Bronchial epithelial cell (primary cell): ENCODE data around the gene NLRC5. TPM values are rescaled to one million over a fixed set of nuclear protein-coding genes. Genes with fewer than 3 reads are reported as not detected.

Experiments
- DNase-seq: peaks from one replicate; pipeline ENCODE4 v3.0.0-alpha.2; 2010; ENCODE audit warnings: low read depth
- FAIRE-seq: peaks from 2 replicates; lab custom pipeline; 2011; peaks lifted over from hg19 to GRCh38; lab: Jason Lieb, UNC
- H3K27me3 ChIP-seq: 2 replicates; pipeline ENCODE4 v1.5.1; 2011; ENCODE audit warnings: low read length; ENCODE audit not compliant: control insufficient read depth, insufficient read depth
- H3K36me3 ChIP-seq: 2 replicates; pipeline ENCODE4 v1.5.1; 2011; ENCODE audit warnings: low read length; ENCODE audit not compliant: control insufficient read depth, insufficient read depth
- H3K4me3 ChIP-seq: 2 replicates; pipeline ENCODE4 v1.5.1; 2011; ENCODE audit warnings: mild to moderate bottlenecking, low read depth, low read length, control low read depth
- total RNA-seq: library from RNA; depleted of rRNA; stranded (reverse); fragments of >200 nt; gene quantifications from 2 replicates; pipeline ENCODE4 v1.2.1, GENCODE V29; 2014
- TF ChIP-seq, protein P1 (sequence below): IDR thresholded peaks from 2 replicates; pipeline ENCODE4 v1.5.1; 2011; ENCODE audit warnings: mild to moderate bottlenecking, moderate library complexity, low read length, control low read depth, inconsistent platforms; ENCODE audit not compliant: insufficient read depth, severe bottlenecking

Gene NLRC5
- total RNA-seq, 1 donor from 2014 or later, result 2.1 TPM

DNA sequence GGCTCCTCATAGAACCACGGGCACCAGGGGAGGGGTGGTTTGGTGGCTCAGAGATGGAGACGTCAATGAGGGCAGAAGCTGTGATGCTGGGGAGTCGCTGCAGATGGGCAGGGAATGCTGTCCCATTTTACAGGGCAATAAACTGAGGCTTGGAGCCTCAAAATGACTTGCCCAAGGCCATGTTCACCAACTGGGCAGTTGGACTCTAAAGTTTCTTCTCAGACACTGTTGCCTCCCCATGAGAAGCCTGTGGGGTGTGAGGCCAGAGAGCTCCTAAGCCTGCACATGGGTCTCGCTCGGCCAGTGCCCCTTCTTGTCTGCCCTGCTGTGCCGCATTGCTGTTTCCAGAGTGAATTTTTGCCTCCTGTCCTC, 141.6 kb downstream of the NLRC5 start:
- no peak for FAIRE-seq
- TF ChIP-seq, protein P1, sequence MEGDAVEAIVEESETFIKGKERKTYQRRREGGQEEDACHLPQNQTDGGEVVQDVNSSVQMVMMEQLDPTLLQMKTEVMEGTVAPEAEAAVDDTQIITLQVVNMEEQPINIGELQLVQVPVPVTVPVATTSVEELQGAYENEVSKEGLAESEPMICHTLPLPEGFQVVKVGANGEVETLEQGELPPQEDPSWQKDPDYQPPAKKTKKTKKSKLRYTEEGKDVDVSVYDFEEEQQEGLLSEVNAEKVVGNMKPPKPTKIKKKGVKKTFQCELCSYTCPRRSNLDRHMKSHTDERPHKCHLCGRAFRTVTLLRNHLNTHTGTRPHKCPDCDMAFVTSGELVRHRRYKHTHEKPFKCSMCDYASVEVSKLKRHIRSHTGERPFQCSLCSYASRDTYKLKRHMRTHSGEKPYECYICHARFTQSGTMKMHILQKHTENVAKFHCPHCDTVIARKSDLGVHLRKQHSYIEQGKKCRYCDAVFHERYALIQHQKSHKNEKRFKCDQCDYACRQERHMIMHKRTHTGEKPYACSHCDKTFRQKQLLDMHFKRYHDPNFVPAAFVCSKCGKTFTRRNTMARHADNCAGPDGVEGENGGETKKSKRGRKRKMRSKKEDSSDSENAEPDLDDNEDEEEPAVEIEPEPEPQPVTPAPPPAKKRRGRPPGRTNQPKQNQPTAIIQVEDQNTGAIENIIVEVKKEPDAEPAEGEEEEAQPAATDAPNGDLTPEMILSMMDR, result no peak
- H3K36me3 ChIP-seq, result no peaks in the 10 kb centered on the region

DNA sequence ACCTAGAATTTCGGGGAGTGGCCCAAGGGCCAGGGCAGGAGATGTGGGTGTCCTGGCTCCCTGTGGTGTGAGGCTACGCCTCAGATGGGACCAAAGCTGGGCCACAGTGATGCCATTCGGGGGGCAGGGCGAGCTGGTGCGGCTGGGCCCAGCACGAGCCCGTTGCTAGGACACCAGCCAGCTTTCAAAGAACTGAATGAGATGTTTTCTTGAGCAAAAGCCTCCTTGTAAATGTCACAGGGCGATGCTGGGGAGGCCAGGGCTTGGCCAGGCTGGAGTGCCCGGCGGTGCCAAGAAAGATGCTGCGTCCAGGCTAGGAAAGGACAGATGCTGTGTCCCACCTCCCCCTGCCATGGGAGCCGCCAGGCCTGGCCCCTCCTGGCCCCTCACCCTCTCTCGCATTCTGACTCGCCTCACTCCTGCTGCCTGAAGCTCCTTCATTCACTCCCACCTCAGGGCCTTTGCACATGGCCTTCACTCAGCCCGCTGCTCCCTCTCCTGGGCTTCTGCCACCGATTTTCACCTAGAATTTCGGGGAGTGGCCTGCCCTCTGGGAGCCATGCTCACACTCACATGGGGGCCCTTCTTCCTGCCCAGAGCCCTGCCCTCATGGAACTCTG, 142.1 kb downstream of the NLRC5 start:
- Histone ChIP-seq H3K4me3 (no peak overlapping the region), H3K27me3 (no peaks in the 10 kb centered on the region), H3K36me3 (no peaks in the 10 kb centered on the region)
- DNase-seq, result no peak
- FAIRE-seq, result no peak
- TF ChIP-seq, protein P1, result no peak

More for the DNA sequence above, 141.6 kb downstream of the NLRC5 start:
- Histone ChIP-seq H3K4me3 (no peak overlapping the region), H3K27me3 (no peaks in the 10 kb centered on the region)
- no peak for DNase-seq

DNA sequence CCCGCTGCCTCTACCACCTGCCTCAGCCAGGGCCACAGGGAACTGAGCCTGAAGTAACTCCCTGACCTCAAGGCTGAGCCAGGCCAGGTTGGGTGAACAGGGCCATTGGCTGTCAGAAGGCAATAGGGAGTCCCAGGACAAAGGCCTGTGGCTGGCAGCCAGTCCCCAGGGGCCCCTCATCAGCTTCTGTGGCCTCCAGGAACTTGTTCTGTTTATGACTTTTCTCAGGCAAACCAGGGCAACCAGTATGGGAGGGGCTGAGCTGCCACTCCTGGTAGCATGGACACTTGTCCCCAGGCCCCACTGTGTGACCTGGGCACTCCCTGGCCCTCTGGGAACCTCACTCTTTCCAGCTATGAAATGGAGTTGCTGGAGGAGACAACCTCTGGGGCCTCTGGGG, 143.1 kb downstream of the NLRC5 start:
- Histone ChIP-seq H3K4me3 (no peak overlapping the region), H3K36me3 (no peaks in the 10 kb centered on the region), H3K27me3 (no peaks in the 10 kb centered on the region)
- DNase-seq, result no peak
- TF ChIP-seq, protein P1, result no peak
- FAIRE-seq, result no peak

DNA sequence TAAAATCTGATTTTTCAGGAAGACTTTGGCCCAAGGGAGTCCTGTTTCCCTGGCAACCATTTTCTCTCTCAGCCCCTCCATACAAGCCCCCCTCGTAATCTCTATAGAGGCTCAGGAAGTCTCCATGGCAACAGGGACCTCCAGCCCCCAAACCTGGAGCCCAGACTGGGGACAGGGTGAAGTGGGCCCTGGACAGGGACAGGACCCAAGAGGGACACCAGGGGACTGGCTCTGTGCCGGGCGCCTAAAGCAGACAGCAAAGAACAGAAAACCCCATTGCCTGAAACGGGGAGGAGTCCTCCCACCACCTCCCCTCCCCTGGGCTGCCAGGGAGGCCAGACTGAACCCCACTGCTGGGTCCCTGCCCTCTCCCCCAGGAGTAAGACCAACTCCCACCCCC, 143.7 kb downstream of the NLRC5 start:
- DNase-seq (no peak), FAIRE-seq (no peak)
- TF ChIP-seq, protein P1, result no peak
- Histone ChIP-seq H3K27me3 (no peaks in the 10 kb centered on the region), H3K36me3 (no peaks in the 10 kb centered on the region), H3K4me3 (no peak overlapping the region)

Other genes starting within 250 kb of the NLRC5 start
- gene SLC12A3, start 124.3 kb upstream of the NLRC5 start, total RNA-seq, result not detected in 2 replicates
- gene HERPUD1, start 57.4 kb upstream of the NLRC5 start, total RNA-seq, result 93.8 and 110 TPM in 2 replicates
- gene CETP, start 27.6 kb upstream of the NLRC5 start, total RNA-seq, result not detected in 2 replicates
- 5.0 and 5.6 TPM in 2 replicates for gene CPNE2, start 103.0 kb downstream of the NLRC5 start, total RNA-seq
- 62.9 and 70.3 TPM in 2 replicates for gene PSME3IP1, start 196.5 kb downstream of the NLRC5 start, total RNA-seq
- gene RSPRY1, start 196.8 kb downstream of the NLRC5 start, total RNA-seq, result 38.3 and 38.7 TPM in 2 replicates